GM12892 (cell line): ENCODE results near the gene CXCL8.

ENCODE experiments used
- POLR2A ChIP-seq: IDR thresholded peaks from 2 replicates; pipeline ENCODE4 v1.6.1; 2011; ENCODE audit warnings: low read depth, low read length, control low read depth
- POLR2AphosphoS5 ChIP-seq: IDR thresholded peaks from 2 replicates; pipeline ENCODE4 v1.6.1; 2011; ENCODE audit warnings: low read depth, low read length, control low read depth

DNA sequence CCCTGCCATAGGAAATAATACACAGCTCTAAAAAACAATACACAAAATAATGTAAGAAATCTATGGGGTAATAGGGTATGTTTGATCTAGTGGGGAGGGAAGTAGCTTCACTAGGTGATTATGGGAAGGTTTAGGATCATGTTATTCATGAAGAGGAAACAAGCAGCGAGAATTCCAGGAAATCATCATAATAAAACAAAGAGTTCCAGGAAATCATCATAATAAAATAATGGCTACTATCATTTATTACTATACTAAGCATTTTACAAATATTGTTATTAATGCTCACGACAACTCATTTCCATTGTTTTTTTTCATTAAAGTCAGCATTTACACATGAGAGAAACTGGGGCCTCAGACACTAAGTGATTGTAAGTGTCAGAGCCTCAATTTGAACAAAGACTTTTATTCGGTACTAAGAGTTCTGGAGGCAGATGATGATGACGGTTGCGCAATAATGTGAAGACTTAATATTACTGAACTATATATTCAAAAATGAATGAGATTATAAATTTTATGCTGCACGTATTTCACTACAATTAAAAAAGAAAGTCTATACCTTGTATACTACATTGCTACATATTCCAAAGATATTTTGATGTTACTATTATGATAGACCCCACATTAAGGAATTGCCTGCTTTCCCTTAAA, 12.2 kb upstream of the CXCL8 start:
- TF ChIP-seq POLR2A: no peak
- no peak for TF ChIP-seq POLR2AphosphoS5
